Liver (tissue), 9 donors: ENCODE results near the gene COP1. TPM values are rescaled to one million over a fixed set of nuclear protein-coding genes. Genes with fewer than 3 reads are reported as not detected.

ENCODE experiments used
- DNase-seq: peaks from one replicate; pipeline ENCODE4 v3.0.0-alpha.2; 2017; ENCODE audit warnings: low spot score
- H3K27ac ChIP-seq, 2 donors: one replicate each; pipeline ENCODE4 v1.7.0; 2013; ENCODE audit warnings: inconsistent platforms in 2 of 2, low read length in 2 of 2, control low read depth in 1 of 2, low read depth in 1 of 2, mild to moderate bottlenecking in 1 of 2
- H3K27me3 ChIP-seq, 4 donors: one replicate each; pipeline versions ENCODE4 v1.6.1 to v1.7.0; 2013; ENCODE audit warnings: low read length in 3 of 4, inconsistent platforms in 1 of 4, mild to moderate bottlenecking in 1 of 4, moderate library complexity in 1 of 4; ENCODE audit not compliant: control insufficient read depth in 4 of 4, insufficient read depth in 4 of 4
- H3K36me3 ChIP-seq, 4 donors: one replicate each; pipeline versions ENCODE4 v1.6.1 to v1.7.0; 2013; ENCODE audit warnings: low read length in 3 of 4, mild to moderate bottlenecking in 3 of 4, low read depth in 1 of 4, moderate library complexity in 1 of 4; ENCODE audit not compliant: control insufficient read depth in 4 of 4, insufficient read depth in 3 of 4
- H3K4me1 ChIP-seq, 4 donors: one replicate each; pipeline versions ENCODE4 v1.6.1 to v1.7.0; 2013; ENCODE audit warnings: low read length in 3 of 4, mild to moderate bottlenecking in 3 of 4, moderate library complexity in 1 of 4; ENCODE audit not compliant: control insufficient read depth in 4 of 4, insufficient read depth in 4 of 4
- H3K4me3 ChIP-seq, 3 donors: one replicate each; pipeline versions ENCODE4 v1.6.1 to v1.7.0; 2013; ENCODE audit warnings: low read length in 3 of 3, control low read depth in 1 of 3, low read depth in 1 of 3, mild to moderate bottlenecking in 1 of 3
- H3K9ac ChIP-seq, 2 donors: one replicate each; pipeline ENCODE4 v1.7.0; 2013; ENCODE audit warnings: low read length in 2 of 2, mild to moderate bottlenecking in 2 of 2, moderate library complexity in 2 of 2, control low read depth in 1 of 2, low read depth in 1 of 2
- H3K9me3 ChIP-seq, 4 donors: one replicate each; pipeline versions ENCODE4 v1.6.1 to v1.7.0; 2013; ENCODE audit warnings: low read length in 3 of 4; ENCODE audit not compliant: control insufficient read depth in 4 of 4
- EGR1 ChIP-seq, 2 donors: IDR thresholded peaks; 2 replicates each; pipeline ENCODE4 v1.6.1; 2016 to 2018; ENCODE audit warnings: antibody characterized with exemption in 2 of 2, low read depth in 2 of 2
- HNF4A ChIP-seq, 2 donors: conservative IDR thresholded peaks; 2 replicates each; pipeline ENCODE4 v1.6.1; 2016; ENCODE audit warnings: antibody characterized with exemption in 2 of 2, mild to moderate bottlenecking in 2 of 2
- JUND ChIP-seq, 2 donors: IDR thresholded peaks; 2 replicates each; pipeline ENCODE4 v1.6.1; 2016; ENCODE audit warnings: antibody characterized with exemption in 2 of 2
- NR2F2 ChIP-seq: IDR thresholded peaks from 2 replicates; pipeline ENCODE4 v1.6.1; 2016; ENCODE audit warnings: antibody characterized with exemption
- RAD21 ChIP-seq, 2 donors: IDR thresholded peaks; 2 replicates each; pipeline ENCODE4 v1.6.1; 2016; ENCODE audit warnings: antibody characterized with exemption in 2 of 2, mild to moderate bottlenecking in 2 of 2
- SP1 ChIP-seq: IDR thresholded peaks from 2 replicates; pipeline ENCODE4 v1.6.1; 2018; ENCODE audit warnings: antibody characterized with exemption, mild to moderate bottlenecking
- TAF1 ChIP-seq: conservative IDR thresholded peaks from 2 replicates; pipeline ENCODE4 v1.6.1; 2016; ENCODE audit warnings: antibody characterized with exemption, mild to moderate bottlenecking
- YY1 ChIP-seq: IDR thresholded peaks from 2 replicates; pipeline ENCODE4 v1.6.1; 2016; ENCODE audit warnings: antibody characterized with exemption, mild to moderate bottlenecking
- WGBS: extraction: QIAGEN DNeasy Blood & Tissue Kit; methylation state at CpG from one replicate; pipeline ENCODE4 v1.1.7; 2013; 5-methylcytosine and 5-hydroxymethylcytosine counted together
- polyA plus RNA-seq, 2 donors: library from polyadenylated mRNA; stranded (reverse) in 1 of 2; unstranded in 1 of 2; fragments of 200-250 nt in 1 of 2; fragments of >200 nt in 1 of 2; fragmentation: Nextera tagmentation in 1 of 2; extraction: Ambion mirVana in 1 of 2; gene quantifications; one replicate each; pipeline versions ENCODE4 v1.2.1 to v1.2.3, GENCODE V29; 2013 to 2015
- total RNA-seq, 2 donors: library from RNA; depleted of rRNA; stranded (reverse); fragments of >200 nt; gene quantifications; one replicate each; pipeline ENCODE4 v1.2.3, GENCODE V29; 2014
- TF ChIP-seq, protein P1 (sequence below): IDR thresholded peaks from 2 replicates; pipeline ENCODE4 v1.6.1; 2016; ENCODE audit warnings: antibody characterized with exemption, mild to moderate bottlenecking
- TF ChIP-seq, protein P2 (sequence below): fragments of 150-350 bp; IDR thresholded peaks from 2 replicates; pipeline ENCODE4 v1.5.1; 2017; ENCODE audit warnings: improper control_type of control experiment, low read depth, low read length; ENCODE audit not compliant: missing input control
- donor health status: healthy.
- donor health status: healthy.
- donor health status: healthy.
- donor health status: healthy.
- donor health status: healthy.

The COP1 gene
- total and polyA plus RNA-seq, 4 donors = 14.7 to 35.7 (median 22.5) TPM

GRCh38 chr1:175906370-175906769 lies 300.7 kb downstream of the COP1 start:
- H3K9me3 ChIP-seq = peaks cover 0 to 4% (median under 1%) of the 10 kb centered on the region in 4 donors
- no peak for DNase-seq
- no peaks in the 10 kb centered on the region for H3K36me3 ChIP-seq
- H3K27ac ChIP-seq = no peak overlapping the region
- H3K27me3 ChIP-seq = no peaks in the 10 kb centered on the region
- H3K4me3 ChIP-seq = no peak overlapping the region
- H3K4me1 ChIP-seq = no peaks in the 10 kb centered on the region
- TF ChIP-seq YY1 = no peak
- no peak for TF ChIP-seq NR2F2
- TF ChIP-seq, protein P1, sequence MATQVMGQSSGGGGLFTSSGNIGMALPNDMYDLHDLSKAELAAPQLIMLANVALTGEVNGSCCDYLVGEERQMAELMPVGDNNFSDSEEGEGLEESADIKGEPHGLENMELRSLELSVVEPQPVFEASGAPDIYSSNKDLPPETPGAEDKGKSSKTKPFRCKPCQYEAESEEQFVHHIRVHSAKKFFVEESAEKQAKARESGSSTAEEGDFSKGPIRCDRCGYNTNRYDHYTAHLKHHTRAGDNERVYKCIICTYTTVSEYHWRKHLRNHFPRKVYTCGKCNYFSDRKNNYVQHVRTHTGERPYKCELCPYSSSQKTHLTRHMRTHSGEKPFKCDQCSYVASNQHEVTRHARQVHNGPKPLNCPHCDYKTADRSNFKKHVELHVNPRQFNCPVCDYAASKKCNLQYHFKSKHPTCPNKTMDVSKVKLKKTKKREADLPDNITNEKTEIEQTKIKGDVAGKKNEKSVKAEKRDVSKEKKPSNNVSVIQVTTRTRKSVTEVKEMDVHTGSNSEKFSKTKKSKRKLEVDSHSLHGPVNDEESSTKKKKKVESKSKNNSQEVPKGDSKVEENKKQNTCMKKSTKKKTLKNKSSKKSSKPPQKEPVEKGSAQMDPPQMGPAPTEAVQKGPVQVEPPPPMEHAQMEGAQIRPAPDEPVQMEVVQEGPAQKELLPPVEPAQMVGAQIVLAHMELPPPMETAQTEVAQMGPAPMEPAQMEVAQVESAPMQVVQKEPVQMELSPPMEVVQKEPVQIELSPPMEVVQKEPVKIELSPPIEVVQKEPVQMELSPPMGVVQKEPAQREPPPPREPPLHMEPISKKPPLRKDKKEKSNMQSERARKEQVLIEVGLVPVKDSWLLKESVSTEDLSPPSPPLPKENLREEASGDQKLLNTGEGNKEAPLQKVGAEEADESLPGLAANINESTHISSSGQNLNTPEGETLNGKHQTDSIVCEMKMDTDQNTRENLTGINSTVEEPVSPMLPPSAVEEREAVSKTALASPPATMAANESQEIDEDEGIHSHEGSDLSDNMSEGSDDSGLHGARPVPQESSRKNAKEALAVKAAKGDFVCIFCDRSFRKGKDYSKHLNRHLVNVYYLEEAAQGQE = no peak
- no peak for TF ChIP-seq TAF1
- WGBS = 63% methylated on average over 3 of the region's 3 CpGs
- H3K9ac ChIP-seq = peak overlapping the region in 1 of 2 donors; percentile 38

- no peak overlapping the region for H3K27ac ChIP-seq
- H3K4me1 ChIP-seq = no peaks in the 10 kb centered on the region
- H3K9me3 ChIP-seq = no peaks in the 10 kb centered on the region
- H3K27me3 ChIP-seq = no peaks in the 10 kb centered on the region
- no peak for DNase-seq
- H3K36me3 ChIP-seq = no peaks in the 10 kb centered on the region
- TF ChIP-seq TAF1 (no peak), EGR1 (IDR thresholded peaks at IDR 0.05; ENCODE audit: low read depth in 2 of 2) (no peak), HNF4A (conservative IDR thresholded peaks at IDR 0.05) (no peak), RAD21 (IDR thresholded peaks at IDR 0.05) (no peak), JUND (IDR thresholded peaks at IDR 0.05) (no peak), SP1 (no peak)
- TF ChIP-seq, protein P2, sequence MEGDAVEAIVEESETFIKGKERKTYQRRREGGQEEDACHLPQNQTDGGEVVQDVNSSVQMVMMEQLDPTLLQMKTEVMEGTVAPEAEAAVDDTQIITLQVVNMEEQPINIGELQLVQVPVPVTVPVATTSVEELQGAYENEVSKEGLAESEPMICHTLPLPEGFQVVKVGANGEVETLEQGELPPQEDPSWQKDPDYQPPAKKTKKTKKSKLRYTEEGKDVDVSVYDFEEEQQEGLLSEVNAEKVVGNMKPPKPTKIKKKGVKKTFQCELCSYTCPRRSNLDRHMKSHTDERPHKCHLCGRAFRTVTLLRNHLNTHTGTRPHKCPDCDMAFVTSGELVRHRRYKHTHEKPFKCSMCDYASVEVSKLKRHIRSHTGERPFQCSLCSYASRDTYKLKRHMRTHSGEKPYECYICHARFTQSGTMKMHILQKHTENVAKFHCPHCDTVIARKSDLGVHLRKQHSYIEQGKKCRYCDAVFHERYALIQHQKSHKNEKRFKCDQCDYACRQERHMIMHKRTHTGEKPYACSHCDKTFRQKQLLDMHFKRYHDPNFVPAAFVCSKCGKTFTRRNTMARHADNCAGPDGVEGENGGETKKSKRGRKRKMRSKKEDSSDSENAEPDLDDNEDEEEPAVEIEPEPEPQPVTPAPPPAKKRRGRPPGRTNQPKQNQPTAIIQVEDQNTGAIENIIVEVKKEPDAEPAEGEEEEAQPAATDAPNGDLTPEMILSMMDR = no peak
- TF ChIP-seq, protein P1 = no peak
- no peak overlapping the region for H3K4me3 ChIP-seq
- 78% methylated on average over 3 of the region's 3 CpGs for WGBS
- no peak overlapping the region for H3K9ac ChIP-seq
Measured at GRCh38 chr1:175904808-175905207, 302.3 kb downstream of the COP1 start.
